ENCODE data around the gene FAM20A. TPM values are rescaled to one million over a fixed set of nuclear protein-coding genes. Genes with fewer than 3 reads are reported as not detected.

FAM20A gene
- polyA plus RNA-seq, 1 donor (not counting 4 experiments of a cell fraction or from before 2014, with no cell fraction given), result not detected

DNA sequence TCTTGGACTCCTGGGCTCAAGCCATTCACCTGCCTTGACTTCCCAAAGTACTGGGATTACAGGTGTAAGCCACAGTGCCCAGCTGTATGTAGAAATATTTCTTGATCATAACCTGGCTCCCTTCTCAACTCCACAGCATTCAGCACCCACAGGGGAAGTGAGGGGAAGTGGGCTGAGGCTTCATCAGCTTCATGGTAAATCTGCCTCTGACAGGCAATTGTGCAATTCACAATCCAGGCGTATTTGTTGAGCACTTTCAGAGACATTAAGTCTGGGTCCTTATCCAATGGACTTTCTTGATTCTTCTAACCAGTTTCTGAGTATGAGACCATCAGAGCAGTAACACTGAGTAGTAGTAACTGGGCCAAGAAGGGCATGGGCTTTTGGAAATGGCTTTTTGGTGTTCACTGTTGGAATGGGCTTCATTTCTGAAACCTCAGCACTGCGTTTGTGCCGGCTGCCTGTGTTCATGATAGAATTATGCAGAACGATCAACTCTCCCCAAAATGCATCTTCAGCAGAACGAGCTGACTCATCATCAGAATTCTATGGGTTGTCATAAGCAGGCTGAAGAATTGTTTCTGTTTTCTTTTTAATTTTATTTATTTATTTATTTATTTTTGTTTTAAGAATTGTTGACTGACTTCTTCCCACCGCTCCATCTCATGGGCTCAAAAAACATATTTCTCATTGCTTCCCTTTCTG is 28.9 kb downstream of the FAM20A start:
- Histone ChIP-seq H3K9ac (ENCODE audit: control insufficient read depth, extremely low read depth, insufficient read depth, low read length) (no peak overlapping the region), H3K4me1 (ENCODE audit: control insufficient read depth, extremely low read depth, insufficient read depth, low read length) (no peaks in the 10 kb centered on the region), H3K36me3 (ENCODE audit: control insufficient read depth in 2 of 2, extremely low read depth in 1 of 2, insufficient read depth in 2 of 2, low read length in 2 of 2) (no peaks in the 10 kb centered on the region), H3K4me2 (ENCODE audit: control insufficient read depth, extremely low read depth, insufficient read depth, low read depth, low read length) (no peak overlapping the region), H3K27ac (ENCODE audit: control insufficient read depth, insufficient read depth, low read length) (no peak overlapping the region), H3K79me2 (ENCODE audit: control insufficient read depth, insufficient read depth, low read length) (no peaks in the 10 kb centered on the region), H3K9me1 (ENCODE audit: control insufficient read depth, extremely low read depth, insufficient read depth, low read length) (no peaks in the 10 kb centered on the region), H4K20me1 (ENCODE audit: control insufficient read depth, extremely low read depth, insufficient read depth, low read length) (no peaks in the 10 kb centered on the region), H2AFZ (ENCODE audit: control insufficient read depth, low read length) (no peak overlapping the region), H3K4me3 (ENCODE audit: control insufficient read depth in 2 of 3, extremely low read depth in 1 of 3, insufficient read depth in 2 of 3, low read depth in 1 of 3, low read length in 3 of 3) (no peak overlapping the region), H3K27me3 (ENCODE audit: control insufficient read depth, extremely low read depth, insufficient read depth, low read length) (no peaks in the 10 kb centered on the region), H3K9me3 (ENCODE audit: control insufficient read depth, low read depth, low read length) (no peaks in the 10 kb centered on the region)
- DNase-seq (ENCODE audit: low read depth, low spot score) (no peak), FAIRE-seq (peak; percentile 51)
- dilution Hi-C loops (cut with MboI; ENCODE audit: extremely low pct_ligation_motif_present, low sequenced_read_pairs), result no loop called here
- TF ChIP-seq EZH2 (IDR thresholded peaks at IDR 0.05; ENCODE audit: low read length), result no peak
- TF ChIP-seq, protein P1, sequence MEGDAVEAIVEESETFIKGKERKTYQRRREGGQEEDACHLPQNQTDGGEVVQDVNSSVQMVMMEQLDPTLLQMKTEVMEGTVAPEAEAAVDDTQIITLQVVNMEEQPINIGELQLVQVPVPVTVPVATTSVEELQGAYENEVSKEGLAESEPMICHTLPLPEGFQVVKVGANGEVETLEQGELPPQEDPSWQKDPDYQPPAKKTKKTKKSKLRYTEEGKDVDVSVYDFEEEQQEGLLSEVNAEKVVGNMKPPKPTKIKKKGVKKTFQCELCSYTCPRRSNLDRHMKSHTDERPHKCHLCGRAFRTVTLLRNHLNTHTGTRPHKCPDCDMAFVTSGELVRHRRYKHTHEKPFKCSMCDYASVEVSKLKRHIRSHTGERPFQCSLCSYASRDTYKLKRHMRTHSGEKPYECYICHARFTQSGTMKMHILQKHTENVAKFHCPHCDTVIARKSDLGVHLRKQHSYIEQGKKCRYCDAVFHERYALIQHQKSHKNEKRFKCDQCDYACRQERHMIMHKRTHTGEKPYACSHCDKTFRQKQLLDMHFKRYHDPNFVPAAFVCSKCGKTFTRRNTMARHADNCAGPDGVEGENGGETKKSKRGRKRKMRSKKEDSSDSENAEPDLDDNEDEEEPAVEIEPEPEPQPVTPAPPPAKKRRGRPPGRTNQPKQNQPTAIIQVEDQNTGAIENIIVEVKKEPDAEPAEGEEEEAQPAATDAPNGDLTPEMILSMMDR (optimal IDR thresholded peaks at IDR 0.05 in 1 of 3, IDR thresholded peaks at IDR 0.05 in 1 of 3, conservative IDR thresholded peaks at IDR 0.05 in 1 of 3; ENCODE audit: extremely low read depth in 1 of 3, insufficient read depth in 2 of 3, low read length in 3 of 3), result no peak

GRCh38 chr17:68570526-68570925 is 30.6 kb downstream of the FAM20A start:
- Histone ChIP-seq H3K36me3 (ENCODE audit: control insufficient read depth in 2 of 2, extremely low read depth in 1 of 2, insufficient read depth in 2 of 2, low read length in 2 of 2) (no peaks in the 10 kb centered on the region), H3K9ac (ENCODE audit: control insufficient read depth, extremely low read depth, insufficient read depth, low read length) (no peak overlapping the region), H3K27ac (ENCODE audit: control insufficient read depth, insufficient read depth, low read length) (no peak overlapping the region), H3K4me1 (ENCODE audit: control insufficient read depth, extremely low read depth, insufficient read depth, low read length) (no peaks in the 10 kb centered on the region), H3K27me3 (ENCODE audit: control insufficient read depth, extremely low read depth, insufficient read depth, low read length) (no peaks in the 10 kb centered on the region), H3K9me3 (ENCODE audit: control insufficient read depth, low read depth, low read length) (no peaks in the 10 kb centered on the region), H4K20me1 (ENCODE audit: control insufficient read depth, extremely low read depth, insufficient read depth, low read length) (no peaks in the 10 kb centered on the region), H3K79me2 (ENCODE audit: control insufficient read depth, insufficient read depth, low read length) (no peaks in the 10 kb centered on the region), H3K4me2 (ENCODE audit: control insufficient read depth, extremely low read depth, insufficient read depth, low read depth, low read length) (no peak overlapping the region), H3K4me3 (ENCODE audit: control insufficient read depth in 2 of 3, extremely low read depth in 1 of 3, insufficient read depth in 2 of 3, low read depth in 1 of 3, low read length in 3 of 3) (no peak overlapping the region), H3K9me1 (ENCODE audit: control insufficient read depth, extremely low read depth, insufficient read depth, low read length) (no peaks in the 10 kb centered on the region), H2AFZ (ENCODE audit: control insufficient read depth, low read length) (no peak overlapping the region)
- DNase-seq (ENCODE audit: low read depth, low spot score), result no peak
- dilution Hi-C loops (cut with MboI; ENCODE audit: extremely low pct_ligation_motif_present, low sequenced_read_pairs), result no loop called here
- no peak for FAIRE-seq
- TF ChIP-seq EZH2 (IDR thresholded peaks at IDR 0.05; ENCODE audit: low read length), result no peak
- TF ChIP-seq, protein P1 (optimal IDR thresholded peaks at IDR 0.05 in 1 of 3, IDR thresholded peaks at IDR 0.05 in 1 of 3, conservative IDR thresholded peaks at IDR 0.05 in 1 of 3; ENCODE audit: extremely low read depth in 1 of 3, insufficient read depth in 2 of 3, low read length in 3 of 3), result no peak

All from keratinocyte (primary cell).